Endothelial cell of coronary artery (primary cell): ENCODE measurements around the gene WNT5A. TPM values are rescaled to one million over a fixed set of nuclear protein-coding genes. Genes with fewer than 3 reads are reported as not detected.

ENCODE experiments used
- total RNA-seq: library from RNA; depleted of rRNA; stranded (reverse); fragments of >200 nt; gene quantifications from 2 replicates; pipeline ENCODE4 v1.2.3, GENCODE V29; 2014

Gene WNT5A
- total RNA-seq = 0.09 and 0.75 TPM in 2 replicates

DNA sequence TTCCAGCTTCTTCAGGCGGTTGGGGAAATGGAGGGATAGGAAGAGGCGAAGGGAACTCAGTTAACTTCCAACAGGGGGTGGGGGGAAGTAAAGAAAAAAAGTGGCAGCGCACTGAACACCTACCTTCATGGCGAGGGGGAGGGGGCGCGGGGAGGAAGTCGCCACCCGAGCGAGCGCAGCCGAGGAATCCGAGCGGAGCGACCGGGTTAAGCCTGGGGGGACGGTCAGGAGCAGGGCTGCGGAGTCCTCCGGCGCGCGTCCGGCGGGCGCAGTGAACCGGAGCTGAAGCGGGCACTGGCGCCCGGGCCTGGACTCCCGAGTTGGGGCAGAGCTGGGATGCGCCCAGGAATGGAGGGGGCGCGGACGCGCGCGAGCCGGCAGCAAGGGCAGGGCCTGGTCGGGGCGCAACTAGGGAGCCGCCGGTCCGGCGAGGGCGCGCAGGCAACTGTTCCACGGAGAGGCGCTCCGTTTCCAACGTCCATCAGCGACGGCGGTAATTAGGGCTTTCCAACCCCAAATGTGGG is at the start of gene WNT5A:
Gene WNT5A (minus strand): TSS at position 450 of the 524 bp plus-strand sequence. CDS start 321 bp downstream, at position 129.

